HepG2 (cell line): Measurements from ENCODE around the gene MATN1. TPM values are rescaled to one million over a fixed set of nuclear protein-coding genes. Genes with fewer than 3 reads are reported as not detected.

ENCODE experiments used
- ELF4 ChIP-seq: sonication (generic); formaldehyde crosslinking; IDR thresholded peaks from 2 replicates; pipeline ENCODE4 v1.5.0; 2020; ENCODE audit warnings: missing genetic modification reagents, mild to moderate bottlenecking, moderate library complexity, borderline replicate concordance
- ZNF768 ChIP-seq: sonication (generic); formaldehyde crosslinking; IDR thresholded peaks from 2 replicates; pipeline ENCODE4 v1.4.0; 2020; ENCODE audit warnings: missing genetic modification reagents
- polyA plus RNA-seq, 8 experiments: library from polyadenylated mRNA; depleted of rRNA in 3 of 8; stranded (reverse) in 7 of 8; unstranded in 1 of 8; fragments of >200 nt; fragmentation: Illumina TruSeq in 4 of 8; extraction: Trizol in 4 of 8; gene quantifications; 2 replicates each; pipeline versions ENCODE4 v1.2.1 to v1.2.3, GENCODE V29; 2011 to 2016; ENCODE audit warnings: low read depth in 4 of 8, missing spikeins in 1 of 8, mixed read lengths in 1 of 8; ENCODE audit not compliant: insufficient read depth in 1 of 8
- total RNA-seq, 5 experiments: library from RNA; depleted of rRNA; stranded (reverse); fragments of >200 nt; fragmentation: Illumina TruSeq; extraction: Trizol; gene quantifications; 2 replicates each; pipeline ENCODE4 v1.2.3, GENCODE V29; 2016; ENCODE audit warnings: low read depth in 1 of 5
- TF ChIP-seq, protein P1 (sequence below), 2 experiments: fragments of 450-650 bp in 1 of 2; sonication (generic) in 1 of 2; formaldehyde crosslinking in 1 of 2; IDR thresholded peaks; 2 replicates each; pipeline versions ENCODE4 v1.6.1 to v1.8.0; 2016 to 2022; ENCODE audit warnings: antibody characterized with exemption in 1 of 2, mild to moderate bottlenecking in 1 of 2, missing genetic modification reagents in 1 of 2

The MATN1 gene
- total and polyA plus RNA-seq, 2 of the 13 experiments (the other 11 are each of a cell fraction or from before 2014, with no cell fraction given): 0.04 to 0.05 TPM

DNA sequence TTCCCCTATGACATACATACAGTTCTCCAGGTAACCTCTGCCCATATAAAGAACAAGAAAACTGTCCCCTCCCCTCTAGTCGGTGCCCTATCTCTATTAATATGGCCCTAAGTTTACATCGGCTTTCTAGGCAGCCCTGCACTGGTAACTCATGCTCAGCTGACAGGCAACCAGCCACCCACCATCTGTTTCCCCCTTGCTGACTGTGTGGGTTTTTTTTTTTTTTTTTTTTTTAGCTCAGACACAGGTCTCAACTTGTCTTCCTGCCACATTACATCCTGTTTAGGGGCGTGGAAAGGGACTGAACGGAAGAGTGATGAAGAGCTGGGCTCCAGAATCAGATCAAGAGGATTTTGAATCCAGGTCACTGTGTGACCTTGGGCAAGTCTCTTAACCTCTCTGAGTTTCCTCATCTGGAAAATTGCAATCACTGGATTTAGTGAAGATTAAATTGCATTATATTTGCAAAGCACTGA, 20.2 kb upstream of the MATN1 start (continued):
- TF ChIP-seq, protein P1, sequence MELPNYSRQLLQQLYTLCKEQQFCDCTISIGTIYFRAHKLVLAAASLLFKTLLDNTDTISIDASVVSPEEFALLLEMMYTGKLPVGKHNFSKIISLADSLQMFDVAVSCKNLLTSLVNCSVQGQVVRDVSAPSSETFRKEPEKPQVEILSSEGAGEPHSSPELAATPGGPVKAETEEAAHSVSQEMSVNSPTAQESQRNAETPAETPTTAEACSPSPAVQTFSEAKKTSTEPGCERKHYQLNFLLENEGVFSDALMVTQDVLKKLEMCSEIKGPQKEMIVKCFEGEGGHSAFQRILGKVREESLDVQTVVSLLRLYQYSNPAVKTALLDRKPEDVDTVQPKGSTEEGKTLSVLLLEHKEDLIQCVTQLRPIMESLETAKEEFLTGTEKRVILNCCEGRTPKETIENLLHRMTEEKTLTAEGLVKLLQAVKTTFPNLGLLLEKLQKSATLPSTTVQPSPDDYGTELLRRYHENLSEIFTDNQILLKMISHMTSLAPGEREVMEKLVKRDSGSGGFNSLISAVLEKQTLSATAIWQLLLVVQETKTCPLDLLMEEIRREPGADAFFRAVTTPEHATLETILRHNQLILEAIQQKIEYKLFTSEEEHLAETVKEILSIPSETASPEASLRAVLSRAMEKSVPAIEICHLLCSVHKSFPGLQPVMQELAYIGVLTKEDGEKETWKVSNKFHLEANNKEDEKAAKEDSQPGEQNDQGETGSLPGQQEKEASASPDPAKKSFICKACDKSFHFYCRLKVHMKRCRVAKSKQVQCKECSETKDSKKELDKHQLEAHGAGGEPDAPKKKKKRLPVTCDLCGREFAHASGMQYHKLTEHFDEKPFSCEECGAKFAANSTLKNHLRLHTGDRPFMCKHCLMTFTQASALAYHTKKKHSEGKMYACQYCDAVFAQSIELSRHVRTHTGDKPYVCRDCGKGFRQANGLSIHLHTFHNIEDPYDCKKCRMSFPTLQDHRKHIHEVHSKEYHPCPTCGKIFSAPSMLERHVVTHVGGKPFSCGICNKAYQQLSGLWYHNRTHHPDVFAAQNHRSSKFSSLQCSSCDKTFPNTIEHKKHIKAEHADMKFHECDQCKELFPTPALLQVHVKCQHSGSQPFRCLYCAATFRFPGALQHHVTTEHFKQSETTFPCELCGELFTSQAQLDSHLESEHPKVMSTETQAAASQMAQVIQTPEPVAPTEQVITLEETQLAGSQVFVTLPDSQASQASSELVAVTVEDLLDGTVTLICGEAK (IDR thresholded peaks at IDR 0.05): no peak
- TF ChIP-seq, protein P1 (CRISPR knock-in tag; IDR thresholded peaks at IDR 0.05): no peak
- TF ChIP-seq ZNF768 (CRISPR knock-in tag) (peak; percentile 81; the same call in 1 of the 2 replicates), ELF4 (no peak)
- TF ChIP-seq, all 625 proteins: peak for 2
